Stomach smooth muscle (tissue), 2 donors: ENCODE results near the gene ERBB3.
A peak's percentile ranks its signal among the peaks of the same experiment; 100 is the strongest.

ENCODE experiments used
- H3K27ac ChIP-seq: one replicate; pipeline ENCODE4 v1.7.0; 2013; ENCODE audit warnings: mild to moderate bottlenecking, low read length, inconsistent platforms
- H3K27me3 ChIP-seq, 2 donors: one replicate each; pipeline ENCODE4 v1.7.0; 2013; ENCODE audit warnings: low read length in 2 of 2; ENCODE audit not compliant: insufficient read depth in 2 of 2, control insufficient read depth in 1 of 2
- H3K36me3 ChIP-seq, 2 donors: one replicate each; pipeline ENCODE4 v1.7.0; 2013; ENCODE audit warnings: low read length in 2 of 2; ENCODE audit not compliant: control insufficient read depth in 2 of 2, insufficient read depth in 2 of 2
- H3K4me1 ChIP-seq: one replicate; pipeline ENCODE4 v1.7.0; 2013; ENCODE audit warnings: low read length; ENCODE audit not compliant: control insufficient read depth, insufficient read depth
- H3K4me3 ChIP-seq, 2 donors: one replicate each; pipeline ENCODE4 v1.7.0; 2013; ENCODE audit warnings: low read length in 2 of 2
- H3K9ac ChIP-seq, 2 donors: one replicate each; pipeline ENCODE4 v1.7.0; 2013; ENCODE audit warnings: low read length in 2 of 2, mild to moderate bottlenecking in 1 of 2
- H3K9me3 ChIP-seq, 2 donors: one replicate each; pipeline ENCODE4 v1.7.0; 2013; ENCODE audit warnings: low read length in 2 of 2; ENCODE audit not compliant: control insufficient read depth in 2 of 2
- donor health status: healthy.
- donor health status: Pancreatic carcinoma.

The ERBB3 gene

DNA sequence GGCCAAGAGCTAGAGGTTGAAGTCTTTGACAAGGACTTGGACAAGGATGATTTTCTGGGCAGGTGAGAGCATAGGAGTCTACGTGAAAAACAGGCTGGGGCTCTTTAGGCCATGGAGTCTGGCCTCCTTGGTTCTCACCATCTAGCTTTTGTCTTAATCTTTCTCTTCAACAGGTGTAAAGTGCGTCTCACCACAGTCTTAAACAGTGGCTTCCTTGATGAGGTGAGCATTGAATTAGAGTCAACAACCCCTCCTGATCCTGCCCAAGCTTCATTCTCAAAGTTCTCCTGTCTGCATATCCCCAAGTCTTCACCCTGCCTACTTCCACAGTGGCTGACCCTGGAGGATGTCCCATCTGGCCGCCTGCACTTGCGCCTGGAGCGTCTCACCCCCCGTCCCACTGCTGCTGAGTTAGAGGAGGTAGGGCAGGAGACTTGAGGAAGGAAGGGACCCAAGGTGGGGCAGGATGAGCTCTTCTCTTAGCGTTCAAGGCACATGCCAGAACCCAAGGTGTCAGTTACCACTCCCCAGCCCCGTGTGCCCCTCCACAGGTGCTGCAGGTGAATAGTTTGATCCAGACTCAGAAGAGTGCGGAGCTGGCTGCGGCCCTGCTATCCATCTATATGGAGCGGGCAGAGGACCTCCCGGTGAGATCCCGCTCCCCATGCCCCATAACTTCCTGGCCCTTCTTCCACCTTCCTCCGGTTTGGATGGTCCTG lies 58.0 kb downstream of the ERBB3 start:
- no peak overlapping the region for H3K27ac ChIP-seq
- peaks cover 57 to 66% of the 10 kb centered on the region in 2 donors for H3K36me3 ChIP-seq
- no peaks in the 10 kb centered on the region for H3K27me3 ChIP-seq
- H3K4me3 ChIP-seq: no peak overlapping the region
- H3K9me3 ChIP-seq: no peaks in the 10 kb centered on the region
- no peaks in the 10 kb centered on the region for H3K4me1 ChIP-seq
- H3K9ac ChIP-seq: no peak overlapping the region

DNA sequence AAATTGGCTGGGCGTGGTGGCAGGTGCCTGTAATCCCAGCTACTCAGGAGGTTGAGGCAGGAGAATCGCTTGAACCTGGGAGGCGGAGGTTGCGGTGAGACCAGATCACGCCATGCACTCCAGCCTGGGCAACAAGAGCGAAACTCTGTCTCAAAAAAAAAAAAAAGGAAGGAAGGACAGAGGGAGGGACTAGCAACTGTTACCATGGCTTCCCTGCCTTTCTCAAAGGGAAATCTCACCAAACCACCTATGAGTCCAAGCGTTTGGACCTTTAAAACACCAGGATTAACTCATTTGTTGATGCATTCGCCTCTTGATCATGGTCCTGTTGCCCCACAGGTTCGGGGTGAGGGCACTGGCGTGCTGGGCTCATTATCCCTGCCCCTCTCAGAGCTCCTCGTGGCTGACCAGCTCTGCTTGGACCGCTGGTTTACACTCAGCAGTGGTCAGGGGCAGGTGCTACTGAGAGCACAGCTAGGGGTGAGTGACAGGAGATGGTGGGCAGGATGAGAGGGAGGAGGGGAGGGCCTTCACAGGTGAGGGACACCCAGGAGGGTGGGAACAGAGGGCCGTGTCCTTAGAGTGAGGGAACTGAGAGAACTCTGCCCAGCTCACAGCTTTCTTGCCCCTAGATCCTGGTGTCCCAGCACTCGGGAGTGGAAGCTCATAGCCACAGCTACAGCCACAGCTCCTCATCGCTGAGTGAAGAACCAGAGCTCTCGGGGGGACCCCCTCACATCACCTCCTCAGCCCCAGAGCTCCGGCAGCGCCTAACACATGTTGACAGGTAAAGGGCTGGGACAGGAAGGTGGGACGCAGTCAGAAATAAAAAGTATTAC lies 62.2 kb downstream of the ERBB3 start:
- Histone ChIP-seq H3K36me3 (peaks cover 56 to 57% of the 10 kb centered on the region in 2 donors), H3K9ac (no peak overlapping the region), H3K27me3 (no peaks in the 10 kb centered on the region), H3K9me3 (no peaks in the 10 kb centered on the region), H3K27ac (no peak overlapping the region), H3K4me1 (peaks cover 3% of the 10 kb centered on the region), H3K4me3 (peak overlapping the region in 1 of 2 donors; percentile 8)

DNA sequence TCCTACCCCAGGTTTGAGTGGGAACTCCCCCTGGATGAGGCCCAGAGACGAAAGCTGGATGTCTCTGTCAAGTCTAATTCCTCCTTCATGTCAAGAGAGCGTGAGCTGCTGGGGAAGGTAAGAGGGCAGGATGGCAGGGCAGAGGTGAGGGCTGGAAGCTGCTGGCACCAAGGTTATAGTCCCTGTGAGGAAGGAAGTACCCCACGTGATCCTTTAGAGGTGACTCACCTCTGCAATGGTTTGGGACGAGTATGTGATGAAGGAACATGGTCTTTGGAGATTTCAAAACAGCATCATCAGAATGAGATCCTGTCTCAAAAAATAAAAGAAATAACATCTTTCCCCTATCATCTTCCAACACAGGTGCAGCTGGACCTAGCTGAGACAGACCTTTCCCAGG lies 63.3 kb downstream of the ERBB3 start:
- Histone ChIP-seq H3K4me3 (no peak overlapping the region), H3K9ac (no peak overlapping the region), H3K27me3 (no peaks in the 10 kb centered on the region), H3K4me1 (peaks cover 3% of the 10 kb centered on the region), H3K9me3 (no peaks in the 10 kb centered on the region), H3K27ac (no peak overlapping the region), H3K36me3 (peaks cover 45 to 47% of the 10 kb centered on the region in 2 donors)

DNA sequence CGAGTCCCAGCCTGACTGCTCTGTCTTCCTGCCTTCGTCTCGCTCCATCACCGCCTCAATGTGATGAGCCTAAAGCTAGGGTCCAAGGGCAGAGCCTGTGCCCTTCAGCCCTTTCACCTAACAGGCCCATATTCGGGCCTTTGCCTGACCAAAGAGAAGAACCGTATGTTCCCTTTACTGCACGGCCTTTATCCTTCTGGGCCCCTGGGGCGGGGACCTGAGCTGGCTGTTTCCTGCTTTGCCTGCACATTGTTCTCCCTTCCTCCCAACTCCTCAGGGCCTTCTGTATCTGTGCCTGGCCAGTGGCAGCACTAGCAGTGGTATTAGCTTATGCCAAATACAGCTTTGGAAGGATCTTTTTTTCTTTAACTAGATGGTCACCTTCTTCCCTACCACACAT lies 63.9 kb downstream of the ERBB3 start:
- peaks cover 3% of the 10 kb centered on the region for H3K4me1 ChIP-seq
- H3K27ac ChIP-seq: no peak overlapping the region
- H3K4me3 ChIP-seq: no peak overlapping the region
- peaks cover 40% of the 10 kb centered on the region in 2 donors for H3K36me3 ChIP-seq
- H3K9ac ChIP-seq: no peak overlapping the region
- no peaks in the 10 kb centered on the region for H3K27me3 ChIP-seq
- no peaks in the 10 kb centered on the region for H3K9me3 ChIP-seq

DNA sequence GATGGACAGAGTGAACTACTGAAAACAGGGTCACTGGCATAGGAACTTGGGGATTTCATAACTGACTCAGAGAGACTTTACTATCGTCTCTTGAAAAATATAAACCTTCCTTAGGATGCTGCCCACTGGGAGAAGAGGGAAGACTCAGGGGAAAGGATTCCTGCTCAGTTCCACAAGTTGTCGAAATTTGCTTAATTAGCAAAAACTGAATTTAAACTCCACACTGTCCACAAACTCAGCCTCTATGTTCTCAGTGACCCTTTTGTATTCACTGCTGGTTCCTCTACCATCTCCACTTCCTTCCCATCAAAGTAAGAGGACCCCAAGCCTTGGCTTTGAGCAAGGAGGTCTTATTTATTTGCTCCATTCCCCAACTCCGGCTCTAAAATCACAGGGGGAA lies 65.3 kb downstream of the ERBB3 start:
- no peak overlapping the region for H3K9ac ChIP-seq
- no peaks in the 10 kb centered on the region for H3K9me3 ChIP-seq
- H3K36me3 ChIP-seq: peaks cover 35 to 40% of the 10 kb centered on the region in 2 donors
- no peak overlapping the region for H3K4me3 ChIP-seq
- H3K4me1 ChIP-seq: peaks cover 3% of the 10 kb centered on the region
- no peaks in the 10 kb centered on the region for H3K27me3 ChIP-seq
- H3K27ac ChIP-seq: no peak overlapping the region

DNA sequence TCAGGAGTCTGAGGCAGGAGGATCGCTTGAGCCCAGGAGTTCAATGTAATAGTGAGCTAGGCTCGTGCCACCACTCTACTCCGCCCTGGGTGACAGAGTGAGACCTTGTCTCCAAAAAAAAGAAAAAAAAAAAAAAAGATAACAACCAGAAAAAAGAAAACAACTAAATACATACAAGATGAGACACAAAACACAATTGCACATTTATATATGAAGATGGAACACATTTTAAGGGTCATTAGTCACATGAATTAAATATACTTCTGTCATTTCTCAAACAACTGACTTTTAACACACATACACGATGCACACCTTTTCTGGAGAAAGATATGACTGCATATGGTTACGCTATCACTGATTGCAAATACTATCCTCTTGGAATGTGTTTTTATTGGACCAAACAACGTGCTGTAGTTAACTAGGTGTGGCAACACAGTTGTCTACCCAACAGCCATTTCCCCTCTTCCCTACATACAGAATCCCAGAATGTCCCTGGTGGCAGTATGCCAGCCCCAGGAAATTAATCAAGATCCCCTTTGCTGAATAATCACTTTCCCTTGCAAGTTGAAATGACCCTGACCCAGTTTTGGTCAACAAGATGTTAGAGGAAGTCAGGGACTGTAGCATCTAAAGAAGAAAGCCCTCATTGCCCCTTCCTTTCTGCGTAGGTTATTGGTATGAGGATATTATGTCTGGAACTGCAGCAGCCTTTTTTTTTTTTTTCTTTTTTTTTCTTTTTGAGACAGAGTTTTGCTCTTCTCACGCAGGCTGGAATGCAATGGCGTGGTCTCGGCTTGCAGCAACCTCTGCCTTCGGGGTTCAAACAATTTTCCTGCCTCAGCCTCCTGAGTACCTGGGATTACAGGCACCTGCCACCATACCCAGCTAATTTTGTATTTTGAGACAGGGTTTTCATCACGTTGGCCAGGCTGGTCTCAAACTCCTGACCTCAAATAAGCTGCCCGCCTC lies 66.8 kb downstream of the ERBB3 start:
- H3K27me3 ChIP-seq: no peaks in the 10 kb centered on the region
- H3K4me3 ChIP-seq: no peak overlapping the region
- H3K36me3 ChIP-seq: peaks cover 29 to 34% of the 10 kb centered on the region in 2 donors
- no peak overlapping the region for H3K27ac ChIP-seq
- peaks cover 8% of the 10 kb centered on the region for H3K4me1 ChIP-seq
- no peak overlapping the region for H3K9ac ChIP-seq
- H3K9me3 ChIP-seq: no peaks in the 10 kb centered on the region

DNA sequence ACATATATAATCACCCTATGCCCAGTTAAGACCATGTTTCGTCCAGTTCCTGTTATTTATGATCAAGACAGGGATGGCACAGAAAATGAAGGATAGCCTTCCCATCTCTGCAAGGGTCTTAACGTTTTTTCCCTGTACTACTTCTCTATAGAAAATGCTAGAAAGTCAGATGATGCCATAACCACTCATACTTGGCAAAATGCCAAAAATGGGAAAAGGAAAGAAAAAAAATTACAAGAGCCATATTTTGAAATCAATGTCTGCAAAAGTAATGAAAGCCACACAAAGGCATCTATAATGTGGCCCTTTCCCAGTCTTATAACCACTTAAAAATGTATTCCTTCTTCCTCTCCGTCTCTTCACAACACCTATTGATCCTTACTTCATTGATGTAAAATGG lies 70.6 kb downstream of the ERBB3 start:
- no peaks in the 10 kb centered on the region for H3K36me3 ChIP-seq
- H3K27ac ChIP-seq: no peak overlapping the region
- no peaks in the 10 kb centered on the region for H3K27me3 ChIP-seq
- no peak overlapping the region for H3K9ac ChIP-seq
- H3K4me1 ChIP-seq: peaks cover 22% of the 10 kb centered on the region
- H3K9me3 ChIP-seq: no peaks in the 10 kb centered on the region
- H3K4me3 ChIP-seq: no peak overlapping the region

DNA sequence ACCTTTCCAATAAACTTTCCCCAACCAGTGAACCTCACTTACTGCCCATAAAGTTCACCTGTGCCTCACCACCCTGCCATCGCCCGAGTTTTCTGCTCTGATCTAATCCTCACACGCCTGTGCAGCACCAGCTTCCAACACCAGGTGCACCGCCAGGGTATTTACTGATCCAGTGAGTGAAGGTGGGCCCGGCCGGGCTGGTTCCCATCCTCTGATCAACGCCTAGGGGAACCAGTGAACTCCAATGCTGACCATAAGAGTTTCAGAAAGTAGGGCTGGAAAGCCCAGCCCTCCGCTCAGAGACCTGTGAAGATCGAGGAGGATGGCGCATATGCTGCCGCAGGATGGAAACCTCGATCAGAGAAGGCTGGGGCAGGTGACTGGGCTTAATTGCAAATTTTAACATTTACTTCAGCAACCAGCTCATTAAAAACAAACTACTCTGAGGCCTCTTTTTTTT lies 71.7 kb downstream of the ERBB3 start:
- peak overlapping the region; percentile 74 to 80 for H3K4me3 ChIP-seq
- H3K36me3 ChIP-seq: no peaks in the 10 kb centered on the region
- peak overlapping the region; percentile 71 to 78 for H3K9ac ChIP-seq
- H3K27me3 ChIP-seq: no peaks in the 10 kb centered on the region
- H3K4me1 ChIP-seq: peaks cover 22% of the 10 kb centered on the region
- H3K27ac ChIP-seq: peak overlapping the region; percentile 85
- H3K9me3 ChIP-seq: no peaks in the 10 kb centered on the region

DNA sequence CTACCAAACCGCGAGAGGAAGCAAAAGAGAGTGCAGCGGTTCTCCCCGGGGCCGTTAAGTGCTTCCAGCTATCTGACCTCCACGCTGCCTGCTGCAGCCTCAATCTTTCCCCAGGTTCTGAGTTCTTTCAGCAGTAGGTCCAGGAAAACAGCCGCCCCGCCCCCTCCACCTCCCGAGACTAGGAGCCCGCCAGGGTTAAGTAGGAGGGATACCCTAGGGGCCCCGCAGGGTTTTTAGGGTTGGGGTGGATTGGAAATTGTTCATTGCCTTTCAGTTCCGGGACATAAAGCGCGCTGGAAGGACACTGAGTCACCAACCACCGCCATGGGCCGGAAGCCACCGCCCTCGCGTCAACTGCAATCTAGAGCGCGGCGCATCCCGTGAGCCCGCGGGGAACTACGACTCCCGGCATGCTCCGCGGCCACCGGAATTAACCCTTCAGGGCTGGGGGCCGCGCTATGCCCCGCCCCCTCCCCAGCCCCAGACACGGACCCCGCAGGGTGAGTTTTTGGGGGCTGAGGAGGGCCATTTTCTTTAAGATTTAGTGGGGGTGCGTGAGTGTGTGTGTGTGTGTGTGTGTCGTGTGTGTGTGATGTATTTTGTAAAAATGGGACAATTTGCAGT lies 72.3 kb downstream of the ERBB3 start, which contains the start of gene MYL6B:
Gene MYL6B (plus strand): TSS at position 456 of the 624 bp plus-strand sequence. CDS start 1,332 bp downstream, outside the sequence.
- Histone ChIP-seq H3K27ac (peak within 1 kb of the TSS; percentile 85), H3K36me3 (no peaks in the 10 kb centered on the region), H3K4me3 (peak within 1 kb of the TSS; percentile 74 to 80), H3K9me3 (no peaks in the 10 kb centered on the region), H3K4me1 (peaks cover 24% of the 10 kb centered on the region), H3K9ac (peak within 1 kb of the TSS; percentile 71 to 78), H3K27me3 (no peaks in the 10 kb centered on the region)
